H9 (cell line): ENCODE results near the gene WFIKKN1. TPM values are rescaled to one million over a fixed set of nuclear protein-coding genes. Genes with fewer than 3 reads are reported as not detected.

Experiments used
- DNase-seq: peaks from one replicate; pipeline ENCODE4 v3.0.0-alpha.2; 2017
- H2AFZ ChIP-seq: one replicate; pipeline ENCODE4 v1.6.1; 2013; ENCODE audit warnings: mild to moderate bottlenecking, low read length, control low read depth, moderate library complexity
- H2AK5ac ChIP-seq: 2 replicates; pipeline ENCODE4 v1.6.1; 2013; ENCODE audit warnings: low read length, control low read depth, mixed read lengths; ENCODE audit not compliant: insufficient read length
- H2BK120ac ChIP-seq: one replicate; pipeline ENCODE4 v1.6.1; 2013; ENCODE audit warnings: low read depth, mild to moderate bottlenecking, low read length, control low read depth, inconsistent platforms; ENCODE audit not compliant: poor library complexity, severe bottlenecking
- H2BK12ac ChIP-seq: 2 replicates; pipeline ENCODE4 v1.6.1; 2013; ENCODE audit warnings: low read length, control low read depth, mixed read lengths, low read depth; ENCODE audit not compliant: insufficient read length
- H2BK15ac ChIP-seq: 2 replicates; pipeline ENCODE4 v1.6.1; 2013; ENCODE audit warnings: low read depth, low read length, control low read depth
- H2BK20ac ChIP-seq: one replicate; pipeline ENCODE4 v1.6.1; 2013; ENCODE audit warnings: low read depth, mild to moderate bottlenecking, low read length, control low read depth, inconsistent platforms; ENCODE audit not compliant: poor library complexity, severe bottlenecking
- H2BK5ac ChIP-seq: 2 replicates; pipeline ENCODE4 v1.6.1; 2013; ENCODE audit warnings: low read length, control low read depth, mixed read lengths; ENCODE audit not compliant: insufficient read length
- H3K14ac ChIP-seq: 2 replicates; pipeline ENCODE4 v1.6.1; 2013; ENCODE audit warnings: low read length, control low read depth; ENCODE audit not compliant: insufficient read depth
- H3K18ac ChIP-seq: 2 replicates; pipeline ENCODE4 v1.6.1; 2013; ENCODE audit warnings: low read depth, mild to moderate bottlenecking, mixed read lengths, low read length, control low read depth; ENCODE audit not compliant: insufficient read length
- H3K23ac ChIP-seq: 2 replicates; pipeline ENCODE4 v1.6.1; 2013; ENCODE audit warnings: low read length, control low read depth, mixed read lengths, low read depth; ENCODE audit not compliant: insufficient read length
- H3K23me2 ChIP-seq: 2 replicates; pipeline ENCODE4 v1.6.1; 2013; ENCODE audit warnings: low read depth, mild to moderate bottlenecking, mixed read lengths, low read length, control low read depth; ENCODE audit not compliant: insufficient read length, poor library complexity, severe bottlenecking
- H3K27ac ChIP-seq: 2 replicates; pipeline ENCODE4 v1.5.1; 2013; ENCODE audit warnings: low read length, control low read depth, mixed read lengths, low read depth; ENCODE audit not compliant: insufficient read length
- H3K27me3 ChIP-seq: 2 replicates; pipeline ENCODE4 v1.6.1; 2013; ENCODE audit warnings: low read length, control low read depth, inconsistent platforms; ENCODE audit not compliant: insufficient read depth
- H3K4ac ChIP-seq: 2 replicates; pipeline ENCODE4 v1.6.1; 2013; ENCODE audit warnings: low read depth, mild to moderate bottlenecking, control low read depth, inconsistent platforms, low read length, moderate library complexity
- H3K4me1 ChIP-seq: 2 replicates; pipeline ENCODE4 v1.6.1; 2013; ENCODE audit warnings: low read length, control low read depth, inconsistent platforms; ENCODE audit not compliant: insufficient read depth
- H3K4me2 ChIP-seq: 2 replicates; pipeline ENCODE4 v1.6.1; 2013; ENCODE audit warnings: low read length, control low read depth, mixed read lengths; ENCODE audit not compliant: insufficient read length, insufficient read depth
- H3K56ac ChIP-seq: 2 replicates; pipeline ENCODE4 v1.6.1; 2013; ENCODE audit warnings: low read depth, mild to moderate bottlenecking, mixed read lengths, low read length, control low read depth; ENCODE audit not compliant: insufficient read length
- H3K79me1 ChIP-seq: 2 replicates; pipeline ENCODE4 v1.6.1; 2013; ENCODE audit warnings: low read depth, mild to moderate bottlenecking, moderate library complexity, low read length, control low read depth, inconsistent platforms; ENCODE audit not compliant: insufficient read depth, poor library complexity, severe bottlenecking
- H3K79me2 ChIP-seq: 2 replicates; pipeline ENCODE4 v1.6.1; 2013; ENCODE audit warnings: low read length, control low read depth, inconsistent platforms; ENCODE audit not compliant: insufficient read depth
- H3K9ac ChIP-seq: 2 replicates; pipeline ENCODE4 v1.6.1; 2013; ENCODE audit warnings: low read length, control low read depth, mixed read lengths; ENCODE audit not compliant: insufficient read length; ENCODE audit errors: extremely low read depth
- H3K9me3 ChIP-seq: one replicate; pipeline ENCODE4 v1.6.1; 2013; ENCODE audit warnings: low read depth, low read length, inconsistent platforms; ENCODE audit not compliant: control insufficient read depth
- H3T11ph ChIP-seq: one replicate; pipeline ENCODE4 v1.6.1; 2013; ENCODE audit warnings: mild to moderate bottlenecking, low read length, control low read depth, inconsistent platforms
- H4K20me1 ChIP-seq: one replicate; pipeline ENCODE4 v1.6.1; 2013; ENCODE audit not compliant: control insufficient read depth, insufficient read length, insufficient read depth
- H4K5ac ChIP-seq: 2 replicates; pipeline ENCODE4 v1.6.1; 2013; ENCODE audit warnings: low read depth, mild to moderate bottlenecking, mixed read lengths, low read length, control low read depth; ENCODE audit not compliant: insufficient read length
- H4K8ac ChIP-seq: replicated peaks from 2 replicates; pipeline ENCODE4 v1.6.1; 2013; ENCODE audit warnings: low read length, control low read depth, mixed read lengths, low read depth; ENCODE audit not compliant: insufficient read length
- H4K91ac ChIP-seq: 2 replicates; pipeline ENCODE4 v1.6.1; 2013; ENCODE audit warnings: low read depth, mild to moderate bottlenecking, moderate library complexity, mixed read lengths, low read length, control low read depth; ENCODE audit not compliant: insufficient read length
- H3K27ac Mint-ChIP-seq, 3 experiments: 2 replicates in 2 of 3; 3 replicates in 1 of 3; pipeline ENCODE4 v1.8.0; 2020 to 2021; ENCODE audit warnings: mixed read lengths in 3 of 3, mild to moderate bottlenecking in 1 of 3, moderate library complexity in 1 of 3
- H3K27me3 Mint-ChIP-seq: 2 replicates; pipeline ENCODE4 v1.8.0; 2021; ENCODE audit warnings: low read depth, mild to moderate bottlenecking, moderate library complexity, mixed read lengths
- H3K36me3 Mint-ChIP-seq, 3 experiments: 2 replicates in 2 of 3; 3 replicates in 1 of 3; pipeline ENCODE4 v1.8.0; 2020 to 2021; ENCODE audit warnings: low read depth in 3 of 3, mixed read lengths in 3 of 3; ENCODE audit not compliant: insufficient read depth in 1 of 3
- H3K4me1 Mint-ChIP-seq, 2 experiments: 2 replicates each; pipeline ENCODE4 v1.8.0; 2020; ENCODE audit warnings: mixed read lengths in 2 of 2
- H3K4me3 Mint-ChIP-seq, 2 experiments: 2 replicates in 1 of 2; 3 replicates in 1 of 2; pipeline ENCODE4 v1.8.0; 2020 to 2021; ENCODE audit warnings: mild to moderate bottlenecking in 2 of 2, mixed read lengths in 2 of 2, moderate library complexity in 1 of 2
- H3K9me3 Mint-ChIP-seq, 2 experiments: 2 replicates in 1 of 2; 3 replicates in 1 of 2; pipeline ENCODE4 v1.8.0; 2020; ENCODE audit warnings: mild to moderate bottlenecking in 2 of 2, mixed read lengths in 2 of 2, moderate library complexity in 1 of 2
- WGBS: extraction: QIAGEN DNeasy Blood & Tissue Kit; methylation state at CpG from one replicate; pipeline ENCODE4 v1.1.7; 2013; ENCODE audit warnings: missing lambda C conversion rate, low lambda C conversion rate, mixed read lengths; ENCODE audit not compliant: insufficient read length; ENCODE audit errors: extremely low coverage; 5-methylcytosine and 5-hydroxymethylcytosine counted together
- total RNA-seq: library from RNA; stranded (reverse); gene quantifications from 2 replicates; pipeline ENCODE4 v1.2.1, GENCODE V29; 2021
- TF ChIP-seq, protein P1 (sequence below): fragments of 200-600 bp; sonication (generic); conservative IDR thresholded peaks from 3 replicates; pipeline ENCODE4 v1.8.0; 2021; ENCODE audit warnings: antibody characterized with exemption, mild to moderate bottlenecking

WFIKKN1 gene
- total RNA-seq, 1 experiment from 2014 or later = 8.3 TPM

DNA sequence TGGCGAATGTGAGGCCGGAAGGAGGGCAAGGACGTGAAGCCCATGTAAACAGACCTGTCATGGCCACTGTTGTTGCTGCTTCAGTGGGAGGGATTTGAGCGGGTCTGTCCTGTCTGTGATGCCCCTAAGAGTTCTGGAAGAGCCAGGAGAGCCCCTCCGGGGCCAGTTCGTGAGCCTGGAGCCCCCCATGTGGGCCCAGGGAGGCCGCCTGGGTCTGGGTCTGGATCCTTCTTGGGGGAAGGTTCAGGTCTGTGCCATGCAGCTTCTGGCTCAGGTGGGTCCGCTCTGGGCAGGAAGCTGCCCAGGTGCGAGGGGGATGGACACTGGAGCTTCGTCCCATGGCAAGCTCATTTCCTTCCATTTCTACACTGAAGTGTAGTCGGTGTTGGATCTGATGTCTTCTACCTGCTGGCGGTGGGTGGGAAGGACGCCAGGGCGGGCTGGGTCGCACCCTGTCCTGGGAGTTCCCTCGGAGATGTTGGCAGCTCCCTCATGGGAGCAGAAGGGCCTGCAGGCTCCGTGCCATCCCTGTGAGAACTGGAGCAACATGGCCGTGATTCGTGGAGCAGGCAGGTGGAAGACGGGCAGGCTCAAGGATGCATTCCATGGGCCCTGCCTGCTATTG, 11.2 kb upstream of the WFIKKN1 start:
- no peak overlapping the region for H3K9ac ChIP-seq
- no peak overlapping the region for H2AFZ ChIP-seq
- H3K9me3 ChIP-seq = no peaks in the 10 kb centered on the region
- Mint-ChIP-seq H3K36me3 (peaks cover 0 to 8% (median 3%) of the 10 kb centered on the region in 3 experiments; a peak in 4 of 7 replicates), H3K27ac (no peak overlapping the region), H3K9me3 (no peaks in the 10 kb centered on the region), H3K4me3 (no peak overlapping the region), H3K4me1 (peaks cover 15 to 26% of the 10 kb centered on the region in 2 experiments), H3K27me3 (no peaks in the 10 kb centered on the region)
- H3K23ac ChIP-seq = no peak overlapping the region
- no peak overlapping the region for H2BK12ac ChIP-seq
- no peak overlapping the region for H3K4ac ChIP-seq
- no peak overlapping the region for H2AK5ac ChIP-seq
- H3K4me1 ChIP-seq = no peaks in the 10 kb centered on the region; the same call in 1 of the 2 replicates
- no peaks in the 10 kb centered on the region for H3K27me3 ChIP-seq
- no peak overlapping the region for H2BK5ac ChIP-seq
- no peak overlapping the region for H3K4me2 ChIP-seq
- H4K20me1 ChIP-seq = no peaks in the 10 kb centered on the region
- no peak overlapping the region for H4K8ac ChIP-seq
- WGBS = no CpG with 5 or more reads among the region's 20 CpGs
- no peak for DNase-seq
- H3K14ac ChIP-seq = no peak overlapping the region
- H4K91ac ChIP-seq = no peak overlapping the region
- no peak overlapping the region for H4K5ac ChIP-seq
- TF ChIP-seq, protein P1, sequence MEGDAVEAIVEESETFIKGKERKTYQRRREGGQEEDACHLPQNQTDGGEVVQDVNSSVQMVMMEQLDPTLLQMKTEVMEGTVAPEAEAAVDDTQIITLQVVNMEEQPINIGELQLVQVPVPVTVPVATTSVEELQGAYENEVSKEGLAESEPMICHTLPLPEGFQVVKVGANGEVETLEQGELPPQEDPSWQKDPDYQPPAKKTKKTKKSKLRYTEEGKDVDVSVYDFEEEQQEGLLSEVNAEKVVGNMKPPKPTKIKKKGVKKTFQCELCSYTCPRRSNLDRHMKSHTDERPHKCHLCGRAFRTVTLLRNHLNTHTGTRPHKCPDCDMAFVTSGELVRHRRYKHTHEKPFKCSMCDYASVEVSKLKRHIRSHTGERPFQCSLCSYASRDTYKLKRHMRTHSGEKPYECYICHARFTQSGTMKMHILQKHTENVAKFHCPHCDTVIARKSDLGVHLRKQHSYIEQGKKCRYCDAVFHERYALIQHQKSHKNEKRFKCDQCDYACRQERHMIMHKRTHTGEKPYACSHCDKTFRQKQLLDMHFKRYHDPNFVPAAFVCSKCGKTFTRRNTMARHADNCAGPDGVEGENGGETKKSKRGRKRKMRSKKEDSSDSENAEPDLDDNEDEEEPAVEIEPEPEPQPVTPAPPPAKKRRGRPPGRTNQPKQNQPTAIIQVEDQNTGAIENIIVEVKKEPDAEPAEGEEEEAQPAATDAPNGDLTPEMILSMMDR = no peak
- no peaks in the 10 kb centered on the region for H3K79me1 ChIP-seq
- no peaks in the 10 kb centered on the region for H3K79me2 ChIP-seq
- no peak overlapping the region for H2BK15ac ChIP-seq
- H3K18ac ChIP-seq = no peak overlapping the region
- no peak overlapping the region for H3T11ph ChIP-seq
- H3K56ac ChIP-seq = no peak overlapping the region
- H2BK120ac ChIP-seq = no peak overlapping the region
- H2BK20ac ChIP-seq = no peak overlapping the region
- no peaks in the 10 kb centered on the region for H3K23me2 ChIP-seq
- H3K27ac ChIP-seq = no peak overlapping the region
